ENCODE results near the gene ERF. TPM values are rescaled to one million over a fixed set of nuclear protein-coding genes. Genes with fewer than 3 reads are reported as not detected.

The ERF gene
- total and polyA plus RNA-seq, 7 donors = 7.1 to 13.5 (median 11.4) TPM

DNA sequence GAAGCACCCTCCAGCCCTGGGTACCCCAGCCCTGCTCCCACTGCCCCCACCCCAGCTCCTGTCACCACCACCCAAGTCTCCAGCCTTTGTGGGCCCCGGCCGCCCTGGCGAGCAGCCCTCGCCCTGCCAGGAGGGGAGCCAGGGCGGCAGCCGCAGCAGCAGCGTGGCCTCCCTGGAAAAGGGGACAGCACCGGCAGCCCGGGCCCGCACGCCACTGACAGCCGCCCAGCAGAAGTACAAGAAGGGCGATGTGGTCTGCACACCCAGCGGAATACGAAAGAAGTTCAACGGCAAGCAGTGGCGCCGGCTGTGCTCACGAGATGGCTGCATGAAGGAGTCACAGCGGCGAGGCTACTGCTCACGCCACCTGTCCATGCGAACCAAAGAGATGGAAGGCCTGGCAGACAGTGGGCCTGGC lies 18.1 kb upstream of the ERF start:
- ATAC-seq (no peak), DNase-seq (peak in 1 of 2 donors; percentile 56)
- H3K27ac ChIP-seq = no peak overlapping the region
- no peak overlapping the region for H3K4me3 ChIP-seq
- no peaks in the 10 kb centered on the region for H3K27me3 ChIP-seq (ENCODE audit: insufficient read depth in 3 of 3, low read length in 2 of 3)
- WGBS, 3 donors = 93 to 95% (median 94%) methylated on average over 22 to 23 of the region's 23 CpGs
- TF ChIP-seq, protein P1, sequence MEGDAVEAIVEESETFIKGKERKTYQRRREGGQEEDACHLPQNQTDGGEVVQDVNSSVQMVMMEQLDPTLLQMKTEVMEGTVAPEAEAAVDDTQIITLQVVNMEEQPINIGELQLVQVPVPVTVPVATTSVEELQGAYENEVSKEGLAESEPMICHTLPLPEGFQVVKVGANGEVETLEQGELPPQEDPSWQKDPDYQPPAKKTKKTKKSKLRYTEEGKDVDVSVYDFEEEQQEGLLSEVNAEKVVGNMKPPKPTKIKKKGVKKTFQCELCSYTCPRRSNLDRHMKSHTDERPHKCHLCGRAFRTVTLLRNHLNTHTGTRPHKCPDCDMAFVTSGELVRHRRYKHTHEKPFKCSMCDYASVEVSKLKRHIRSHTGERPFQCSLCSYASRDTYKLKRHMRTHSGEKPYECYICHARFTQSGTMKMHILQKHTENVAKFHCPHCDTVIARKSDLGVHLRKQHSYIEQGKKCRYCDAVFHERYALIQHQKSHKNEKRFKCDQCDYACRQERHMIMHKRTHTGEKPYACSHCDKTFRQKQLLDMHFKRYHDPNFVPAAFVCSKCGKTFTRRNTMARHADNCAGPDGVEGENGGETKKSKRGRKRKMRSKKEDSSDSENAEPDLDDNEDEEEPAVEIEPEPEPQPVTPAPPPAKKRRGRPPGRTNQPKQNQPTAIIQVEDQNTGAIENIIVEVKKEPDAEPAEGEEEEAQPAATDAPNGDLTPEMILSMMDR (IDR thresholded peaks at IDR 0.05) = no peak
- intact Hi-C loops (cut with DNase I) = no loop called here
- H3K36me3 ChIP-seq (ENCODE audit: insufficient read depth in 1 of 2, low read depth in 1 of 2) = peaks cover 4 to 47% of the 10 kb centered on the region in 2 donors
- peaks cover 57% of the 10 kb centered on the region for H3K4me1 ChIP-seq
- H3K9me3 ChIP-seq = no peaks in the 10 kb centered on the region

- TF ChIP-seq, protein P1 (IDR thresholded peaks at IDR 0.05) = no peak
- Histone ChIP-seq H3K4me3 (no peak overlapping the region), H3K4me1 (peaks cover 57% of the 10 kb centered on the region), H3K27ac (peak overlapping the region; percentile 98), H3K9me3 (no peaks in the 10 kb centered on the region), H3K36me3 (ENCODE audit: insufficient read depth in 1 of 2, low read depth in 1 of 2) (peaks cover 4 to 47% of the 10 kb centered on the region in 2 donors), H3K27me3 (ENCODE audit: insufficient read depth in 3 of 3, low read length in 2 of 3) (no peaks in the 10 kb centered on the region)
- intact Hi-C loops (cut with DNase I) = no loop called here
- peak in 1 of 2 donors; percentile 54 for DNase-seq
- ATAC-seq = no peak
- 77 to 85% (median 85%) methylated on average over 8 to 9 of the region's 9 CpGs for WGBS, 3 donors
Observed at GRCh38 chr19:42272535-42272897, 17.6 kb upstream of the ERF start.

DNA sequence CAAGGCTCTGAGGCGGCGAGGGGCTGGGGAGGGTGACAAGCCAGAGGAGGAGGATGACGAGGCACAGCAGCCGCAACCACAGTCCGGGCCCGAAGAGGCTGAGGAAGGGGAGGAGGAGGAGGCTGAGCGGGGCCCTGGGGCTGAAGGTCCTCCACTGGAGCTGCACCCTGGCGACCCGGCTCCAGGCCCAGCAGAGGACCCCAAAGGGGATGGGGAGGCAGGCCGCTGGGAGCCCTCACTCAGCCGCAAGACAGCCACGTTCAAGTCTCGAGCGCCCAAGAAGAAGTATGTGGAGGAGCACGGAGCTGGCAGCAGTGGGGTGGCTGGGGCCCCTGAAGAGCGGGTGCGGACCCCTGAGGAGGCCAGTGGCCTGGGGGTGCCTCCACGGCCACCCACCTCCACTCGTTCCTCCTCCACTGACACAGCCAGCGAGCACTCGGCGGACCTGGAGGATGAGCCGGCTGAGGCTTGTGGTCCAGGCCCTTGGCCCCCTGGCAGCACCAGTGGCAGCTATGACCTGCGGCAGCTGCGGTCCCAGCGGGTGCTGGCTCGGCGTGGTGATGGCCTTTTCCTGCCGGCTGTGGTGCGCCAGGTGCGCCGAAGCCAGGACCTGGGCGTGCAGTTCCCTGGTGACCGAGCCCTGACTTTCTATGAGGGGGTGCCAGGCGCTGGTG lies 17.1 kb upstream of the ERF start:
- peak in 1 of 2 donors; percentile 13 for DNase-seq
- 81 to 87% (median 84%) methylated on average over 31 to 35 of the region's 35 CpGs for WGBS, 3 donors
- TF ChIP-seq, protein P1 (IDR thresholded peaks at IDR 0.05) = no peak
- no peak for ATAC-seq
- Histone ChIP-seq H3K4me1 (peaks cover 53% of the 10 kb centered on the region), H3K9me3 (no peaks in the 10 kb centered on the region), H3K27me3 (ENCODE audit: insufficient read depth in 3 of 3, low read length in 2 of 3) (no peaks in the 10 kb centered on the region), H3K4me3 (peak overlapping the region; percentile 81), H3K36me3 (ENCODE audit: insufficient read depth in 1 of 2, low read depth in 1 of 2) (peaks cover 4 to 47% of the 10 kb centered on the region in 2 donors), H3K27ac (peak overlapping the region; percentile 98)
- intact Hi-C loops (cut with DNase I) = no loop called here

GRCh38 chr19:42271045-42271419 lies 16.1 kb upstream of the ERF start:
- peak overlapping the region; percentile 98 for H3K27ac ChIP-seq
- peaks cover 46% of the 10 kb centered on the region for H3K4me1 ChIP-seq
- H3K4me3 ChIP-seq = peak overlapping the region; percentile 81
- DNase-seq (no peak), ATAC-seq (peak in 2 of 4 donors; percentile 3 to 14)
- WGBS, 3 donors = 22 to 41% (median 33%) methylated on average over 3 of the region's 3 CpGs
- no peaks in the 10 kb centered on the region for H3K9me3 ChIP-seq
- intact Hi-C loops (cut with DNase I) = no loop called here
- TF ChIP-seq, protein P1 (IDR thresholded peaks at IDR 0.05) = no peak
- H3K36me3 ChIP-seq (ENCODE audit: insufficient read depth in 1 of 2, low read depth in 1 of 2) = peaks cover 4 to 40% of the 10 kb centered on the region in 2 donors
- no peaks in the 10 kb centered on the region for H3K27me3 ChIP-seq (ENCODE audit: insufficient read depth in 3 of 3, low read length in 2 of 3)

All from psoas muscle (tissue), 8 donors.